Jurkat, Clone E6-1 (cell line): Measurements from ENCODE around the gene MTSS2.
A peak's percentile ranks its signal among the peaks of the same experiment; 100 is the strongest.

ENCODE experiments used
- DNase-seq: peaks from one replicate; pipeline ENCODE4 v3.0.0-alpha.2; 2011; ENCODE audit warnings: low read depth, low spot score
- H3K4me3 ChIP-seq: 2 replicates; pipeline ENCODE4 v1.5.1; 2011; ENCODE audit warnings: mild to moderate bottlenecking, low read length, control low read depth, moderate library complexity

Gene MTSS2

GRCh38 chr16:70689970-70690891 lies 4.4 kb upstream of the MTSS2 start:
- H3K4me3 ChIP-seq = no peak overlapping the region
- DNase-seq = no peak

- no peak for DNase-seq
- no peak overlapping the region for H3K4me3 ChIP-seq
Measured at GRCh38 chr16:70689035-70689969, 3.4 kb upstream of the MTSS2 start.

- no peak for DNase-seq
- H3K4me3 ChIP-seq = no peak overlapping the region
Measured at GRCh38 chr16:70688246-70688742, 2.4 kb upstream of the MTSS2 start.

GRCh38 chr16:70687671-70688245 lies 1.9 kb upstream of the MTSS2 start:
- H3K4me3 ChIP-seq = no peak overlapping the region
- DNase-seq = no peak

- DNase-seq = no peak
- no peak overlapping the region for H3K4me3 ChIP-seq
Measured at GRCh38 chr16:70687102-70687511, 1.3 kb upstream of the MTSS2 start.

GRCh38 chr16:70686376-70687101 lies 686 bp upstream of the MTSS2 start:
- peak overlapping the region; percentile 30 for H3K4me3 ChIP-seq
- no peak for DNase-seq

- peak overlapping the region; percentile 75 for H3K4me3 ChIP-seq
Measured at GRCh38 chr16:70685061-70685937, 554 bp downstream of the MTSS2 start.

GRCh38 chr16:70684146-70685060 lies 1.4 kb downstream of the MTSS2 start:
- H3K4me3 ChIP-seq = peak overlapping the region; percentile 75
- no peak for DNase-seq

More at GRCh38 chr16:70685061-70685937, 554 bp downstream of the MTSS2 start:
- DNase-seq = no peak

- no peak overlapping the region for H3K4me3 ChIP-seq
- DNase-seq = no peak
Measured at GRCh38 chr16:70683146-70683944, 2.5 kb downstream of the MTSS2 start.

- no peak overlapping the region for H3K4me3 ChIP-seq
- DNase-seq = no peak
Measured at GRCh38 chr16:70682239-70683145, 3.4 kb downstream of the MTSS2 start.

GRCh38 chr16:70681382-70682238 lies 4.2 kb downstream of the MTSS2 start:
- no peak overlapping the region for H3K4me3 ChIP-seq
- no peak for DNase-seq

- no peak for DNase-seq
- H3K4me3 ChIP-seq = no peak overlapping the region
Measured at GRCh38 chr16:70680495-70681381, 5.1 kb downstream of the MTSS2 start.
